Left kidney (tissue), 2 donors: Measurements from ENCODE around the gene TXNRD1. TPM values are rescaled to one million over a fixed set of nuclear protein-coding genes. Genes with fewer than 3 reads are reported as not detected.
"Not testable (repeated sequence)": the region's sequence is repeated elsewhere in the genome, so short reads cannot be mapped to it uniquely, and the experiment has no call there.

Experiments used
- DNase-seq: peaks from one replicate; pipeline ENCODE4 v3.0.0-alpha.2; 2013
- polyA plus RNA-seq: library from polyadenylated mRNA; unstranded; fragments of 120-200 nt; gene quantifications from one replicate; pipeline ENCODE4 v1.2.1, GENCODE V29; 2013; ENCODE audit not compliant: insufficient read length

The TXNRD1 gene
- polyA plus RNA-seq, 1 donor = 65.8 TPM

DNA sequence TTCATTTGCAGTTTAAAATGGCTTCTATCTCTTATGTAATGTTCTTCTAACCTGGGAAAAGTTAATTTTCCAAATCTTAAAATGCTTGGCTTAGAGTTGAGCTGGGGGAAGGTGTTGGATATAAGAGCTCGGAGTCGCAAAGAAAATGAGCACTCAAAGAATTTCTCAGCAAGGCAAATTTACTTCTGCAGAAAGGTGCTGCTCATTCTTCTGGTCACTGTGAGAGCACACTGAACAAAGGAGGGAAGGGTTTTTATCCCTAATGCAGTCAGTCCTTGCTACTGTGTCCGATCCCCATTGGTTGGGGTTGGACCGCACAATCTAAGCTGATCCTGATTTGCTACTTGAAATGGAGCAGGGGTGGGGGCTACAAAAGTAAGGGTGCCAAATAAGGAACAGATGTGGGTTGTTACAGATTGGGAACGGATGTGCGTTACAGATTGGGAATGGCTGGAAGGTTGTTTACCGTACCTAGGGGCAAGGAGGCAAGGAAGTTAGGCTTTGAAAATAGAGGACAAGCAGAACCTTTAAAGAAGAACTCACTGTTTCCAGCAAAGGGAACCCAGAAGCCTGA lies 19.4 kb downstream of the TXNRD1 start:
- DNase-seq = no peak

- no peak for DNase-seq
Observed at GRCh38 chr12:104237930-104238329, 22.4 kb downstream of the TXNRD1 start.

GRCh38 chr12:104242546-104243206 lies 27.1 kb downstream of the TXNRD1 start:
- no peak for DNase-seq

DNA sequence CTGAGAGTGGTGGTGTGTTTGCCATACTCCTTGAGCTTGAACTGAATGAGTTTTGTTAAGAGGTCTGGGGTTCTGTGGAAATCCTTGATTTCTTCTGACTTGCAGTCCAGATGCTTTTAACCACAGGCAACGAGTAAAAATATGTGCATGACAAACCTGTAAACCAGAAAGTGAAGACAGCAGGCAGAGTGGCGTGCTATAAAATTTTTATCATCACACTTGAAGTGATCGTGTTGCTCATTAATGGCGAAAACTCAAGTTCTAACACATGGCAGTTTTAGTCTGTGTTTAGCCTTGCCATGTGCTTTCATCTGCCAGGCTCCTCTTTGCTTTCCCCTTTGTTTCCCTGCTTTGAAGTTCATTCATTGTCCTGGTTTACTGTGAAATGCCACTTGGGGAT lies 28.0 kb downstream of the TXNRD1 start:
- DNase-seq = no peak

DNA sequence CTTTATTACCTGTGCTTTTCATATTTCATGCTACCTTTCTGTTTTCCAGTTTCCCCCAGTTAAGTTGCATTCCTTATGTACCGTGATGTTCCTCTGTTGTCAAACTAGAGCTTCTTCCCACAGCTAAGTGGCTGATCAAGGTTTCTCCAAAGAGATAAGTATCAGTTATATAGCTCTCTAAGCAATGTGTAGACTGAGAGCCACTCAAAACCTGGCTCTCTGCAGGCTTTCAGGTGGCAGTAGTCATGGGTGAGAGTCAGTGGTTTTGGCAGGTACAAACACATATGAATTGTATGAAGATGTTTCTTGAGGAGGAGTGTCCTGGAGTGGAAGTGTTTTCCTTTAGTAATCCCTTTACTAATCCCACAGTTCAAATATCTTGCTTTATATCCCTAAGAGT lies 28.4 kb downstream of the TXNRD1 start:
- no peak for DNase-seq

GRCh38 chr12:104247698-104248097 lies 32.1 kb downstream of the TXNRD1 start:
- DNase-seq = no peak

DNA sequence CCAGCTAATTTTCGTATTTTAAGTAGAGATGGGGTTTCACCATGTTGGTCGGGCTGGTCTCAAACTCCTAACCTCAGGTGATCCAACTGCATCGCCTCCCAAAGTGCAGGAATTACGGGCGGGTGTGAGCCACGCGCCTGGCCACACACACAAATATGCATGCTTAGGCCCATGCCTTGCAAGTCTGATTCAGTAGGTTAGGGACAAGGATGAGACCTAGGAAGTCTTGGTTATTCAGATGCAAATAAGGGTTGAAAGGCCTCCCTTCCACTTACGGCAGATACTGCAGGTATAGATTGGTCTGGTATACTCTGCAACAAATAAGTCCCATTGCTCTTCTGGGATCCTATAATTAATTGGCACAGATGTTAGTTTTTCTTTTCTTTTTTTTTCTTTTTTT lies 32.9 kb downstream of the TXNRD1 start:
- no peak for DNase-seq

DNA sequence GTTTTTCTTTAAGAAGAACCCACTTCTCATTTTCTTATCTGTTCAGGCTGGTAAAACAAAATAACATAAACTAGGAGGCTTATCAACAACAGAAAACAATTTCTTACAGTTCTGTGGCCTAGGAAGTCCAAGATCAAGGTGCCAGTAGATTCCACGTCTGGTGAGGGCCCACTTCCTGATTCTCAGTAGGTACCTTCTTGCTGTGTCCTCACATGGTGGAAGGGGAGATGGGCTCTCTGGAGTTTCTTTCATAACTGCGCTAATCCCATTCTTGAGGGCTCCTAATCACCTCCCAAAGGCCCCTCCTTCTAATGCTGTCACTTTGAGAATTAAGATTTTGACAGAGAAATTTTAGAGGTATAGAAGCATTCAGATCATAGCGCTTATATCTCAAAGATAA lies 33.4 kb downstream of the TXNRD1 start:
- no peak for DNase-seq

GRCh38 chr12:104249898-104250297 lies 34.3 kb downstream of the TXNRD1 start:
- no peak for DNase-seq

DNA sequence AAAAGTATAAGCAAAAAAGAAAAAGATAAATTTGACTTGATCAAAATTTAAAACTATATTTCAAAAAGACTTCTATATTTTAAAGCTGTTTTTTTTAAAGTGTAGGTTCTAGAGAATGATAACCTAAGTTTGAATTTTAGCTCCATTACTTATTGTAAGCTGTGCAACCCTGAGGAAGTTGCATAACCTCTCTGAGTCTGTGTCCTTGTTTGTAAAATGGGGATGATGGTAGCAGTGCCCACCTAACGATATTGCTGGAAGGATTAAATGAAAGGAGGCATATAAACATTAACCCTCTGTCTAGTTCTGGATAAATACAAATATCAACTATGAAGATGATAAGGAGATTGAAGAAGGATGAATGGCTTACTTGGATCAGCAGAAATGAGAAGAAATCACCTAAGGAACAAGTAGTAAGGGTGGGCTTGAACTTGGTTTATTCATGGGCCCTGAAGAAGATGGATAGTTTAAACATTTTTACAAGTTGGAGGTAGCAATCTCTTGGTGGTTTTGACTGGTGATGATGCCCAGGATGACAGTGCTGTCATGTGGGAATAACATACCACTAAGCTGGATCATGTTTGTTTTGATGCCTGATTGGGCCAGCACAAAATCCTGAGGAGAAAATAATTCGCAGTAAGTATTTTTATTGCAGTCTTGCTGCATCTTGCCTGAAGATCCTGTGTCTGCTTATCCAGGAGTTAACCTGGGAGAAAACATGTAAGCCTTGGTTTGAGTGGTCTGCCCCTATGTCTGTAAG lies 35.0 kb downstream of the TXNRD1 start:
- DNase-seq = no peak

- DNase-seq = no peak
Observed at GRCh38 chr12:104257913-104258472, 42.4 kb downstream of the TXNRD1 start.

DNA sequence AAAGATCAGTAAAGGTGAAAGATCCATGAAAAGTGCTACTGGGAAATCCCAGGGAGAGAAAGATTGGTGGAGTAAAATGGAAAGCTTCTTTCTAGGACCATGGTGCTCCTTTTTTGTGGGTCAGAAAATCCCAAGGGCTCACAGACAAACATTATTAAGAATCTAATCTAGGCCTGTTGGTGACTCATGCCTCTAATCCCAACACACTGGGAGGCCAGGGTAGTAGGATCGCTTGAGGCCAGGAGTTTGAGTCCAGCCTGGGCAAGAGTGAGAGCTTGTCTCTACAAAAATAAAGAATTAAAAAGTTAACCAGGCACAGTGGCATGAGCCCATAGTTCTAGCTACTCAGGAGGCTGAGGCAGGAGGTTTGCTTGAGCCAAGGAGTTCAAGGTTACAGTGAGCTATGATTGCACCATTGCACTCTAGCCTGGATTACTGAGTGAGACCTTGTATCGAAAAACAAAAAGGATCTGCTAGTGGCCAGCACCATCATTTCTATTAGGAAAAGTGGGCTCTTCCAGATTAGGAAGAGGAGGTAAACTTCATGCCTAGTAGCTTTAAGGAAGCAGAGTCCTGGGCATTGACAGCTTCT lies 43.0 kb downstream of the TXNRD1 start:
- DNase-seq = no peak

GRCh38 chr12:104263026-104263425 lies 47.4 kb downstream of the TXNRD1 start:
- DNase-seq = no peak

DNA sequence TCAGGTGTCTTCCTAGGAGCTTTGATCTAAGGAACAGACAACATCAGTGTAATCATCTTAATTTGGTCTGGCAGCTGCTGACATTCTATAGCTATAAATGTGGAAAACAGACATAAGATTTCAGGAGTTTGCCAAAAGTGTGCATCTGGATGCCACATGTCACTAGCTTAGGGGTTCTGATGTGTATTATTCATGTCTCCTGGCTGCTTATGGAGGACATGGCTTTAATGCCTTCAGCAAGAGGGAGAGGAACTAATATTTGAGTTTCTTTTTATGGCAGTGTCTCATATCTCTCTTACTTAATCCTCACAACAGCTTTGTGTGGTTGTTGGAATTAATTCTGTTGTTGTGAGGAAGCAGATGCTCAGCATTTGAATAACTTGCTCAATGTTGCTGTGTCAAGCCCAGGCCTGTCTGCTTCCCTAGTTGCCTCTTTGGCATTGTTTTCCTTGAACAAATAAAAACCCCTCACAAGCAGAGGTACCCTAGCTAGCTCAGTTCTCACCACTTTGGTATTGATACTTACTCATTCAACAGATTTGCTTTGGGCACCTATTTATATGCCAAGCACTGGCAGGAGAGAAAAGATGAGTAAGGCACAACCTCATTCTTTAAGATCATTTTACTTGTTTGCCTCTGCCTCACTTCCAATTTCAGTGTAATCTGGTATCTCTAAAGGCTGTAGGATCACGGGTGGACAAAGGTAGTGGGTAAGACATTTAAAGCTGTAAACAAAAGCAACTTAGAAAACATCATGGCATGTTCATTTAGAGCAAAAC lies 48.2 kb downstream of the TXNRD1 start:
- no peak for DNase-seq

GRCh38 chr12:104265436-104265835 lies 49.9 kb downstream of the TXNRD1 start:
- DNase-seq = not testable (repeated sequence)

- no peak for DNase-seq
Observed at GRCh38 chr12:104272938-104273337, 57.4 kb downstream of the TXNRD1 start.

- no peak for DNase-seq
Observed at GRCh38 chr12:104273503-104273902, 57.9 kb downstream of the TXNRD1 start.

DNA sequence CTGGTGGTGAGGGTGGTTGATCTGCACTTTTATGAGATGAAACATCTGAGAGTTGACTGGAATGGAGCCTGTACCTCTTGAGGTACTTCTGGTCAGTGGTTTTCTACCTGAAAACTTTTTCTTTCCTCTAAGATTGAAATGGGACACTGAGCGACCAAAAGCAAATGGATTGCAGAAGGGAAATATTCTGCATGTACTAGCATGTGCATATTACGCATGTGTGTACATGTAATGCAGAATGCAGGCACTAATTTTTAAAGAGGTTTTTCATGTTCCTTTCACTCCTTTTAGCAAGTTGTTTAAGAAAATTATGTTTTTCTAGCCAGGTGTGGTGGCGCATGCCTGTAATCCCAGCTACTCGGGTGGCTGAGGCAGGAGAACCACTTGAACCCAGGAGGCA lies 59.2 kb downstream of the TXNRD1 start:
- DNase-seq = no peak

DNA sequence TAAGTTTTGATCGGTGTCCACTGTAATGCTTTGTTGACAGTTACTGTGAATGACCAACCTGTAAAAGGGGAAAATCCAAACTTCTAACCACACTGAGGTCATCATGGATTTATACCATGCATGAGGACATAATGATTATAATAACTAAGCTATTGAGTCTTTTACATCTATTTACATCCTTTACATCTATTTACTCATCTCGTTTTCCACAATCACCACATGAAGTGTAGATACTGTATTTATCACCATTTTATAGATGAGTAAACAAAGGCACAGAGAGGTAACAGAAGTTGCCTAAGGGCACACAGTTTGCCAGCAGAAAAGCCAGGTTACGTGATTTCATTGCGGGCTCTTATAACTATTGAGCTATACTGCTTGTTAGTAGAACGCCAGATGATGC lies 60.1 kb downstream of the TXNRD1 start:
- no peak for DNase-seq

GRCh38 chr12:104276273-104277131 lies 60.9 kb downstream of the TXNRD1 start:
- peak; percentile 49 for DNase-seq

GRCh38 chr12:104279164-104279563 lies 63.6 kb downstream of the TXNRD1 start:
- DNase-seq = no peak
